OCI-LY3 (cell line): ENCODE results near the gene KNOP1.

Experiments used
- H2AFZ ChIP-seq: fragments of 200-600, 300-600 bp; shearing (Covaris generic); 2 replicates; pipeline ENCODE4 v1.6.0; 2014; ENCODE audit warnings: antibody characterized with exemption, low read depth, low read length
- H3K27ac ChIP-seq: fragments of 200-600, 300-600 bp; sonication (generic); 2 replicates; pipeline ENCODE4 v1.5.1; 2014; ENCODE audit warnings: mild to moderate bottlenecking, low read length, moderate library complexity, mixed read lengths
- H3K27me3 ChIP-seq: fragments of 200-600, 300-600 bp; sonication (generic); 2 replicates; pipeline ENCODE4 v1.6.1; 2014; ENCODE audit warnings: low read depth, low read length, mixed read lengths
- H3K36me3 ChIP-seq: fragments of 200-600, 300-600 bp; sonication (generic); replicated peaks from 2 replicates; pipeline ENCODE3; 2014; ENCODE audit warnings: low read depth, low read length, mixed read lengths
- H3K4me1 ChIP-seq: fragments of 300-600, 200-600 bp; sonication (generic); 2 replicates; pipeline ENCODE4 v1.6.1; 2014; ENCODE audit warnings: low read length, mixed read lengths
- H3K4me2 ChIP-seq: fragments of 200-600, 300-600 bp; sonication (generic); 2 replicates; pipeline ENCODE4 v1.6.1; 2014; ENCODE audit warnings: low read length, mixed read lengths
- H3K4me3 ChIP-seq: fragments of 300-600, 200-600 bp; sonication (generic); 2 replicates; pipeline ENCODE4 v1.5.1; 2014; ENCODE audit warnings: antibody characterized with exemption, mild to moderate bottlenecking, low read length, moderate library complexity
- H3K79me2 ChIP-seq: fragments of 300-600, 200-600 bp; shearing (Covaris generic); 2 replicates; pipeline ENCODE4 v1.6.1; 2014; ENCODE audit warnings: mild to moderate bottlenecking, low read length, mixed read lengths
- H3K9ac ChIP-seq: fragments of 300-600, 200-600 bp; shearing (Covaris generic); 2 replicates; pipeline ENCODE4 v1.6.0; 2014; ENCODE audit warnings: mild to moderate bottlenecking, low read length, moderate library complexity
- H3K9me3 ChIP-seq: fragments of 200-600, 300-600 bp; shearing (Covaris generic); 2 replicates; pipeline ENCODE4 v1.6.1; 2014; ENCODE audit warnings: low read length, mixed read lengths; ENCODE audit not compliant: insufficient read depth
- H4K20me1 ChIP-seq: fragments of 200-600, 300-600 bp; sonication (generic); 2 replicates; pipeline ENCODE4 v1.6.1; 2016; ENCODE audit warnings: low read length, mixed read lengths; ENCODE audit not compliant: insufficient read depth
- EZH2phosphoT487 ChIP-seq: fragments of 200-600 bp; shearing (Covaris generic); IDR thresholded peaks from 2 replicates; pipeline ENCODE4 v1.6.1; 2018; ENCODE audit warnings: antibody characterized with exemption, mixed run types, low read depth
- TF ChIP-seq, protein P1 (sequence below): fragments of 200-600, 300-600 bp; sonication (generic); IDR thresholded peaks from 2 replicates; pipeline ENCODE4 v1.5.1; 2014; ENCODE audit warnings: antibody characterized with exemption, low read length, low read depth

Gene KNOP1

DNA sequence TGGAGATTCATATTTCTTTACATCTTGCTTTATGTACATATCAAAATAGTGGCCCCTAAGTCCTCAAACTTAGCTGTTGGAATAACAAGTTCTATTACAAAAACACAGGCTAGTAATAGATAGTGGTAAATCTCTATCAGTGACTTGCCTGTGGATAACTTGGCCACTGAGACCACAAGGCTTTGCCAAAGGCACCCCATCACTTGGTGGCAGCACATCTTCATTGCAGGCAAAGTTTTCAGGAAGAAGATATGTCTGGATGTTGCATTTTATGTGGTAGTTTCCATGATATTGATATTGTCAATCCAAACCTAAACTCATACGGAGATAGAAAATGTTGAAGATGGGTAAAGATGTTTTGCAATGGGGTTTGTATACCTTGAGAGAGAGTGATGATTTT is 58.5 kb downstream of the KNOP1 start:
- H4K20me1 ChIP-seq, result no peaks in the 10 kb centered on the region
- H3K27me3 ChIP-seq, result no peaks in the 10 kb centered on the region
- H3K9me3 ChIP-seq, result no peaks in the 10 kb centered on the region
- no peak overlapping the region for H3K4me2 ChIP-seq
- no peak overlapping the region for H2AFZ ChIP-seq
- no peak overlapping the region for H3K4me3 ChIP-seq
- no peak overlapping the region for H3K27ac ChIP-seq
- no peaks in the 10 kb centered on the region for H3K79me2 ChIP-seq
- H3K9ac ChIP-seq, result no peak overlapping the region
- H3K4me1 ChIP-seq, result no peaks in the 10 kb centered on the region
- H3K36me3 ChIP-seq, result peaks cover 28% of the 10 kb centered on the region
- TF ChIP-seq, protein P1, sequence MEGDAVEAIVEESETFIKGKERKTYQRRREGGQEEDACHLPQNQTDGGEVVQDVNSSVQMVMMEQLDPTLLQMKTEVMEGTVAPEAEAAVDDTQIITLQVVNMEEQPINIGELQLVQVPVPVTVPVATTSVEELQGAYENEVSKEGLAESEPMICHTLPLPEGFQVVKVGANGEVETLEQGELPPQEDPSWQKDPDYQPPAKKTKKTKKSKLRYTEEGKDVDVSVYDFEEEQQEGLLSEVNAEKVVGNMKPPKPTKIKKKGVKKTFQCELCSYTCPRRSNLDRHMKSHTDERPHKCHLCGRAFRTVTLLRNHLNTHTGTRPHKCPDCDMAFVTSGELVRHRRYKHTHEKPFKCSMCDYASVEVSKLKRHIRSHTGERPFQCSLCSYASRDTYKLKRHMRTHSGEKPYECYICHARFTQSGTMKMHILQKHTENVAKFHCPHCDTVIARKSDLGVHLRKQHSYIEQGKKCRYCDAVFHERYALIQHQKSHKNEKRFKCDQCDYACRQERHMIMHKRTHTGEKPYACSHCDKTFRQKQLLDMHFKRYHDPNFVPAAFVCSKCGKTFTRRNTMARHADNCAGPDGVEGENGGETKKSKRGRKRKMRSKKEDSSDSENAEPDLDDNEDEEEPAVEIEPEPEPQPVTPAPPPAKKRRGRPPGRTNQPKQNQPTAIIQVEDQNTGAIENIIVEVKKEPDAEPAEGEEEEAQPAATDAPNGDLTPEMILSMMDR, result peak; percentile 36
- no peak for TF ChIP-seq EZH2phosphoT487

DNA sequence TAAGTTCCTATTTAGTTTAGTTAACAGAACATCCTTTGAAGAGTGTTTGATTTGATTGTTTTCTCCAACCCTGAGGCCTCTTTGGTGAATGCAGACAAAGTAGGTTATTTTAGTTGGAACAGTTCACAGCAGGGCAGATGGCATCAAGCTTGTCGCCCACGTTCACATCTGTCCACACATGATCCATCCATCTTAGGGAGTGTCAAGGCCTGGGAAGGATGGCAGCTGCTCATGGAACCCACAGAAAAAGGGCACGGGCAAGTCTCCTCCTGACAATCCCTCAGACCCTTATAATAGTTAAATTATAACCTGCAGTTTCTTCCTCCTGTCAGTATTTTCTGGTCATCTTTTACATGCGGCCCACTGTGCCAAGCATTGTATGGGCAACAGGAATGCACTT is 60.2 kb downstream of the KNOP1 start:
- Histone ChIP-seq H2AFZ (no peak overlapping the region), H3K27me3 (no peaks in the 10 kb centered on the region), H3K36me3 (peaks cover 38% of the 10 kb centered on the region), H4K20me1 (no peaks in the 10 kb centered on the region), H3K79me2 (no peaks in the 10 kb centered on the region), H3K27ac (no peak overlapping the region), H3K9ac (no peak overlapping the region), H3K4me3 (no peak overlapping the region), H3K4me2 (no peak overlapping the region), H3K9me3 (no peaks in the 10 kb centered on the region), H3K4me1 (no peaks in the 10 kb centered on the region)
- no peak for TF ChIP-seq EZH2phosphoT487
- TF ChIP-seq, protein P1, result no peak

DNA sequence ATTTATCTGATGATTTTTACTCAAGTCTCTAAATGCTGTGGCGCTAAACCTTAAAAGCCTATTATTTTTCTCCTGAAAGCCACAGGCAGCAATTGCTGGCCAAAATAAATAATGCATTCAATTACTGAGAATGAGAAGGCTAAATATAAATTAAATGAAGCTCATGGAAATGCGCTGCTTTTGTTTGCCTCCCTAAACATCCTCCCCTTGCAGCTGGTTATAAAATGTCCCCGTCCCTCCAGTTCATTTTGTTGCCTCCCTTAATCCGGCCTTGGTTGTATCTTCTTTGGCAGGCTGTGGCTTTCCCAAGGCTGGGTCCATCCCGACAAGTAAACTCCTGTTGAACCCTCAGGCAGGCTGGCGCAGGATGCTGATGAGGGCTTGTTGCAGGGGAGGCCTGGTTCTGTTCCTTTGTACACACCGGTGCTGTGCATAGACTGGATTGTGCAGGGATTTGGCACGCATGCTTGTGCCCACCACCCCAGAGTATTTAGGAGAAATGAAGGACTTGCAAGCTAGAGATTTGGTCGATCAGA is 62.7 kb downstream of the KNOP1 start:
- Histone ChIP-seq H3K4me1 (no peaks in the 10 kb centered on the region), H3K4me3 (no peak overlapping the region), H3K4me2 (no peak overlapping the region), H3K27me3 (no peaks in the 10 kb centered on the region), H3K9me3 (no peaks in the 10 kb centered on the region), H3K9ac (no peak overlapping the region), H4K20me1 (no peaks in the 10 kb centered on the region), H3K36me3 (peaks cover 27% of the 10 kb centered on the region), H3K27ac (no peak overlapping the region), H3K79me2 (no peaks in the 10 kb centered on the region), H2AFZ (no peak overlapping the region)
- TF ChIP-seq, protein P1, result no peak
- no peak for TF ChIP-seq EZH2phosphoT487

DNA sequence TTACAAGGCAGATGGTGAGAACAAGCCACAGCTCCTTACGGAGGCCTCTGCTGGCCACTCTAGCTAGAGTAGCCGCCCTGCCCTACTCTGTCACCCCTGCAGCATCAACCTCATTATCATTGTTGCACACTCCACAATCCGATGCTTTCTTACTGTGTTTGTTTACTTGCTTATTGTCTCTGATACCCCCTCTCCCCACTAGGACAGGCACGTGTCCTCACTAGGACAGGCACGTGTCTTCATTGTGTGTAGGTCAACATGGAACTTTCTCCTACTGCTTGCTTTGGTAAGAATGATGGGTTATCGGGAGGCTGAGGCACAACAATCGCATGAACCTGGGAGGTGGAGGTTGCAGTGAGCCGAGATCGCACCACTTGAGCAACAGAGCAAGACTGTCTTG is 63.9 kb downstream of the KNOP1 start:
- H3K36me3 ChIP-seq, result peaks cover 32% of the 10 kb centered on the region
- TF ChIP-seq, protein P1, result no peak
- no peak for TF ChIP-seq EZH2phosphoT487
- H3K79me2 ChIP-seq, result no peaks in the 10 kb centered on the region

More for the DNA sequence above, 63.9 kb downstream of the KNOP1 start:
- H3K27me3 ChIP-seq, result no peaks in the 10 kb centered on the region
- no peaks in the 10 kb centered on the region for H3K9me3 ChIP-seq
- no peak overlapping the region for H3K27ac ChIP-seq
- H2AFZ ChIP-seq, result no peak overlapping the region
- H3K4me1 ChIP-seq, result no peaks in the 10 kb centered on the region
- H3K4me2 ChIP-seq, result no peak overlapping the region
- H4K20me1 ChIP-seq, result no peaks in the 10 kb centered on the region
- no peak overlapping the region for H3K9ac ChIP-seq
- no peak overlapping the region for H3K4me3 ChIP-seq
